H9 (cell line): Measurements from ENCODE around the gene SH3GL1. TPM values are rescaled to one million over a fixed set of nuclear protein-coding genes. Genes with fewer than 3 reads are reported as not detected.

Experiments
- DNase-seq: peaks from one replicate; pipeline ENCODE4 v3.0.0-alpha.2; 2017
- H2AFZ ChIP-seq: one replicate; pipeline ENCODE4 v1.6.1; 2013; ENCODE audit warnings: mild to moderate bottlenecking, low read length, control low read depth, moderate library complexity
- H2AK5ac ChIP-seq: 2 replicates; pipeline ENCODE4 v1.6.1; 2013; ENCODE audit warnings: low read length, control low read depth, mixed read lengths; ENCODE audit not compliant: insufficient read length
- H2BK120ac ChIP-seq: one replicate; pipeline ENCODE4 v1.6.1; 2013; ENCODE audit warnings: low read depth, mild to moderate bottlenecking, low read length, control low read depth, inconsistent platforms; ENCODE audit not compliant: poor library complexity, severe bottlenecking
- H2BK12ac ChIP-seq: 2 replicates; pipeline ENCODE4 v1.6.1; 2013; ENCODE audit warnings: low read length, control low read depth, mixed read lengths, low read depth; ENCODE audit not compliant: insufficient read length
- H2BK15ac ChIP-seq: 2 replicates; pipeline ENCODE4 v1.6.1; 2013; ENCODE audit warnings: low read depth, low read length, control low read depth
- H2BK20ac ChIP-seq: one replicate; pipeline ENCODE4 v1.6.1; 2013; ENCODE audit warnings: low read depth, mild to moderate bottlenecking, low read length, control low read depth, inconsistent platforms; ENCODE audit not compliant: poor library complexity, severe bottlenecking
- H2BK5ac ChIP-seq: 2 replicates; pipeline ENCODE4 v1.6.1; 2013; ENCODE audit warnings: low read length, control low read depth, mixed read lengths; ENCODE audit not compliant: insufficient read length
- H3K14ac ChIP-seq: 2 replicates; pipeline ENCODE4 v1.6.1; 2013; ENCODE audit warnings: low read length, control low read depth; ENCODE audit not compliant: insufficient read depth
- H3K18ac ChIP-seq: 2 replicates; pipeline ENCODE4 v1.6.1; 2013; ENCODE audit warnings: low read depth, mild to moderate bottlenecking, mixed read lengths, low read length, control low read depth; ENCODE audit not compliant: insufficient read length
- H3K23ac ChIP-seq: 2 replicates; pipeline ENCODE4 v1.6.1; 2013; ENCODE audit warnings: low read length, control low read depth, mixed read lengths, low read depth; ENCODE audit not compliant: insufficient read length
- H3K23me2 ChIP-seq: 2 replicates; pipeline ENCODE4 v1.6.1; 2013; ENCODE audit warnings: low read depth, mild to moderate bottlenecking, mixed read lengths, low read length, control low read depth; ENCODE audit not compliant: insufficient read length, poor library complexity, severe bottlenecking
- H3K27ac ChIP-seq: 2 replicates; pipeline ENCODE4 v1.5.1; 2013; ENCODE audit warnings: low read length, control low read depth, mixed read lengths, low read depth; ENCODE audit not compliant: insufficient read length
- H3K27me3 ChIP-seq: 2 replicates; pipeline ENCODE4 v1.6.1; 2013; ENCODE audit warnings: low read length, control low read depth, inconsistent platforms; ENCODE audit not compliant: insufficient read depth
- H3K4ac ChIP-seq: 2 replicates; pipeline ENCODE4 v1.6.1; 2013; ENCODE audit warnings: low read depth, mild to moderate bottlenecking, control low read depth, inconsistent platforms, low read length, moderate library complexity
- H3K4me1 ChIP-seq: 2 replicates; pipeline ENCODE4 v1.6.1; 2013; ENCODE audit warnings: low read length, control low read depth, inconsistent platforms; ENCODE audit not compliant: insufficient read depth
- H3K4me2 ChIP-seq: 2 replicates; pipeline ENCODE4 v1.6.1; 2013; ENCODE audit warnings: low read length, control low read depth, mixed read lengths; ENCODE audit not compliant: insufficient read length, insufficient read depth
- H3K56ac ChIP-seq: 2 replicates; pipeline ENCODE4 v1.6.1; 2013; ENCODE audit warnings: low read depth, mild to moderate bottlenecking, mixed read lengths, low read length, control low read depth; ENCODE audit not compliant: insufficient read length
- H3K79me1 ChIP-seq: 2 replicates; pipeline ENCODE4 v1.6.1; 2013; ENCODE audit warnings: low read depth, mild to moderate bottlenecking, moderate library complexity, low read length, control low read depth, inconsistent platforms; ENCODE audit not compliant: insufficient read depth, poor library complexity, severe bottlenecking
- H3K79me2 ChIP-seq: 2 replicates; pipeline ENCODE4 v1.6.1; 2013; ENCODE audit warnings: low read length, control low read depth, inconsistent platforms; ENCODE audit not compliant: insufficient read depth
- H3K9ac ChIP-seq: 2 replicates; pipeline ENCODE4 v1.6.1; 2013; ENCODE audit warnings: low read length, control low read depth, mixed read lengths; ENCODE audit not compliant: insufficient read length; ENCODE audit errors: extremely low read depth
- H3K9me3 ChIP-seq: one replicate; pipeline ENCODE4 v1.6.1; 2013; ENCODE audit warnings: low read depth, low read length, inconsistent platforms; ENCODE audit not compliant: control insufficient read depth
- H3T11ph ChIP-seq: one replicate; pipeline ENCODE4 v1.6.1; 2013; ENCODE audit warnings: mild to moderate bottlenecking, low read length, control low read depth, inconsistent platforms
- H4K20me1 ChIP-seq: one replicate; pipeline ENCODE4 v1.6.1; 2013; ENCODE audit not compliant: control insufficient read depth, insufficient read length, insufficient read depth
- H4K5ac ChIP-seq: 2 replicates; pipeline ENCODE4 v1.6.1; 2013; ENCODE audit warnings: low read depth, mild to moderate bottlenecking, mixed read lengths, low read length, control low read depth; ENCODE audit not compliant: insufficient read length
- H4K8ac ChIP-seq: replicated peaks from 2 replicates; pipeline ENCODE4 v1.6.1; 2013; ENCODE audit warnings: low read length, control low read depth, mixed read lengths, low read depth; ENCODE audit not compliant: insufficient read length
- H4K91ac ChIP-seq: 2 replicates; pipeline ENCODE4 v1.6.1; 2013; ENCODE audit warnings: low read depth, mild to moderate bottlenecking, moderate library complexity, mixed read lengths, low read length, control low read depth; ENCODE audit not compliant: insufficient read length
- H3K27ac Mint-ChIP-seq, 3 experiments: 2 replicates in 2 of 3; 3 replicates in 1 of 3; pipeline ENCODE4 v1.8.0; 2020 to 2021; ENCODE audit warnings: mixed read lengths in 3 of 3, mild to moderate bottlenecking in 1 of 3, moderate library complexity in 1 of 3
- H3K27me3 Mint-ChIP-seq: 2 replicates; pipeline ENCODE4 v1.8.0; 2021; ENCODE audit warnings: low read depth, mild to moderate bottlenecking, moderate library complexity, mixed read lengths
- H3K36me3 Mint-ChIP-seq, 3 experiments: 2 replicates in 2 of 3; 3 replicates in 1 of 3; pipeline ENCODE4 v1.8.0; 2020 to 2021; ENCODE audit warnings: low read depth in 3 of 3, mixed read lengths in 3 of 3; ENCODE audit not compliant: insufficient read depth in 1 of 3
- H3K4me1 Mint-ChIP-seq, 2 experiments: 2 replicates each; pipeline ENCODE4 v1.8.0; 2020; ENCODE audit warnings: mixed read lengths in 2 of 2
- H3K4me3 Mint-ChIP-seq, 2 experiments: 2 replicates in 1 of 2; 3 replicates in 1 of 2; pipeline ENCODE4 v1.8.0; 2020 to 2021; ENCODE audit warnings: mild to moderate bottlenecking in 2 of 2, mixed read lengths in 2 of 2, moderate library complexity in 1 of 2
- H3K9me3 Mint-ChIP-seq, 2 experiments: 2 replicates in 1 of 2; 3 replicates in 1 of 2; pipeline ENCODE4 v1.8.0; 2020; ENCODE audit warnings: mild to moderate bottlenecking in 2 of 2, mixed read lengths in 2 of 2, moderate library complexity in 1 of 2
- CTCF ChIP-seq: fragments of 200-600 bp; sonication (generic); conservative IDR thresholded peaks from 3 replicates; pipeline ENCODE4 v1.8.0; 2021; ENCODE audit warnings: antibody characterized with exemption, mild to moderate bottlenecking
- WGBS: extraction: QIAGEN DNeasy Blood & Tissue Kit; methylation state at CpG from one replicate; pipeline ENCODE4 v1.1.7; 2013; ENCODE audit warnings: missing lambda C conversion rate, low lambda C conversion rate, mixed read lengths; ENCODE audit not compliant: insufficient read length; ENCODE audit errors: extremely low coverage; 5-methylcytosine and 5-hydroxymethylcytosine counted together
- total RNA-seq: library from RNA; stranded (reverse); gene quantifications from 2 replicates; pipeline ENCODE4 v1.2.1, GENCODE V29; 2021

The SH3GL1 gene
- total RNA-seq, 1 experiment from 2014 or later: 85.5 TPM

DNA sequence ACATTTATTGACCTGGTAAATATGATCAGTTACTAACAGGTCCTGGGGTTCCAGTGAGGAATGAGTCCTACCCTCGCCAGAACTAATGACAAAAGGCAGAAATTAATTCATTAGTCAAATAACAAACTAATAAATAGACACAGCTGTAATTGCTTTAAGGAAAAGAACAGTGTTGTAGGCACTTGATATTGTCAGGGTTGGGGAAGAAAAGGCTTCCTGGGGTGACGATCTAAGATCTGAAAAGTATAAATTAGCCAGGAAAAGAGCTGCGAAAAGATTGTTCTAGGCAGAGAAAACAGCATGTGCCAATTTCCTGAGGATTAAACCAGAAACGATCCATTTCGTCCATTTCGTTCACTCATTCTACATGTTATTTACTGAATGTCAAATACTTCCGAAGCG lies 1.4 kb upstream of the SH3GL1 start:
- H4K5ac ChIP-seq: no peak overlapping the region
- H2AK5ac ChIP-seq: no peak overlapping the region
- no peak overlapping the region for H3K4ac ChIP-seq
- no CpG with 5 or more reads among the region's 8 CpGs for WGBS
- no peak overlapping the region for H3K27ac ChIP-seq
- Mint-ChIP-seq H3K27ac (peak overlapping the region; percentile 84 to 97 (median 93); a peak in 5 of 7 replicates), H3K4me1 (peaks cover 52 to 55% of the 10 kb centered on the region in 2 experiments), H3K27me3 (no peaks in the 10 kb centered on the region), H3K4me3 (peak overlapping the region; percentile 93 to 98), H3K36me3 (peaks cover 20 to 38% (median 35%) of the 10 kb centered on the region in 3 experiments; a peak in 6 of 7 replicates), H3K9me3 (no peaks in the 10 kb centered on the region)
- H4K20me1 ChIP-seq: no peaks in the 10 kb centered on the region
- no peak overlapping the region for H4K8ac ChIP-seq
- no peak overlapping the region for H3K23ac ChIP-seq
- H3K27me3 ChIP-seq: no peaks in the 10 kb centered on the region
- no peak overlapping the region for H3K56ac ChIP-seq
- H3K4me1 ChIP-seq: peaks cover 6% of the 10 kb centered on the region; the same call in 1 of the 2 replicates
- H2BK15ac ChIP-seq: no peak overlapping the region
- no peak overlapping the region for H2BK5ac ChIP-seq
- no peak overlapping the region for H2BK20ac ChIP-seq
- no peak overlapping the region for H2BK120ac ChIP-seq
- no peak for DNase-seq
- no peak overlapping the region for H3T11ph ChIP-seq
- H3K18ac ChIP-seq: no peak overlapping the region
- H4K91ac ChIP-seq: no peak overlapping the region
- no peak overlapping the region for H3K14ac ChIP-seq
- H3K79me2 ChIP-seq: peaks cover 46% of the 10 kb centered on the region
- TF ChIP-seq CTCF: no peak
- peak overlapping the region; percentile 17 for H3K4me2 ChIP-seq
- H3K79me1 ChIP-seq: peaks cover 12% of the 10 kb centered on the region
- H3K23me2 ChIP-seq: peaks cover 9% of the 10 kb centered on the region
- no peaks in the 10 kb centered on the region for H3K9me3 ChIP-seq
- H3K9ac ChIP-seq: peak overlapping the region; percentile 10
- H2BK12ac ChIP-seq: no peak overlapping the region
- H2AFZ ChIP-seq: no peak overlapping the region
